Activated naive CD4-positive, alpha-beta T cell treated with anti-CD3 and anti-CD28 coated beads, Interleukin-2, amount 10 ng/mL, durations not matched to agents 7 days and 5 days (primary cell): Measurements from ENCODE around the gene A2M.
"Not testable (repeated sequence)": the region's sequence is repeated elsewhere in the genome, so short reads cannot be mapped to it uniquely, and the experiment has no call there.

Source experiments
- CTCF ChIA-PET: fragments of 350-600 bp; sonication (Branson Sonifier 250); formaldehyde crosslinking; loops from one replicate; lab custom pipeline; 2021; ENCODE audit warnings: antibody characterized with exemption; lab: Charles Lee
- DNase-seq: peaks from one replicate; pipeline ENCODE4 v3.0.0-alpha.2; 2020
- H3K27ac Mint-ChIP-seq: one replicate; pipeline ENCODE4 v1.8.0; 2021; ENCODE audit warnings: mild to moderate bottlenecking, moderate library complexity, mixed read lengths
- H3K27me3 Mint-ChIP-seq: one replicate; pipeline ENCODE4 v1.8.0; 2021; ENCODE audit warnings: mild to moderate bottlenecking, mixed read lengths
- H3K36me3 Mint-ChIP-seq: one replicate; pipeline ENCODE4 v1.8.0; 2021; ENCODE audit warnings: mixed read lengths
- H3K4me1 Mint-ChIP-seq: one replicate; pipeline ENCODE4 v1.8.0; 2021; ENCODE audit warnings: mixed read lengths
- H3K4me3 Mint-ChIP-seq: one replicate; pipeline ENCODE4 v1.8.0; 2021; ENCODE audit warnings: mild to moderate bottlenecking, moderate library complexity, mixed read lengths
- H3K9me3 Mint-ChIP-seq: one replicate; pipeline ENCODE4 v1.8.0; 2021; ENCODE audit warnings: mixed read lengths

The A2M gene

GRCh38 chr12:9115731-9116559 lies at the start of gene A2M:
Gene A2M (minus strand): TSS chr12:9115919. CDS start chr12:9115849, 70 bp downstream.
- Mint-ChIP-seq H3K9me3 (no peaks in the 10 kb centered on the region), H3K27me3 (no peaks in the 10 kb centered on the region), H3K36me3 (no peaks in the 10 kb centered on the region), H3K4me1 (peaks cover 9% of the 10 kb centered on the region), H3K27ac (no peak within 1 kb of the TSS), H3K4me3 (no peak within 1 kb of the TSS)
- DNase-seq, result no peak
- CTCF ChIA-PET, result no interaction called here

GRCh38 chr12:9163392-9163791 lies 47.7 kb upstream of the A2M start:
- H3K4me3 Mint-ChIP-seq, result no peak overlapping the region
- H3K27ac Mint-ChIP-seq, result no peak overlapping the region
- CTCF ChIA-PET, result no interaction called here
- no peaks in the 10 kb centered on the region for H3K4me1 Mint-ChIP-seq
- H3K36me3 Mint-ChIP-seq, result no peaks in the 10 kb centered on the region
- H3K9me3 Mint-ChIP-seq, result no peaks in the 10 kb centered on the region
- no peaks in the 10 kb centered on the region for H3K27me3 Mint-ChIP-seq
- DNase-seq, result no peak

GRCh38 chr12:9156119-9156518 lies 40.4 kb upstream of the A2M start:
- Mint-ChIP-seq H3K27ac (no peak overlapping the region), H3K36me3 (no peaks in the 10 kb centered on the region), H3K4me3 (no peak overlapping the region), H3K9me3 (no peaks in the 10 kb centered on the region), H3K4me1 (no peaks in the 10 kb centered on the region), H3K27me3 (no peaks in the 10 kb centered on the region)
- CTCF ChIA-PET, result no interaction called here
- no peak for DNase-seq

- Mint-ChIP-seq H3K36me3 (peaks cover 2% of the 10 kb centered on the region), H3K27me3 (no peaks in the 10 kb centered on the region), H3K27ac (no peak overlapping the region), H3K4me1 (peaks cover 8% of the 10 kb centered on the region), H3K9me3 (peaks cover 6% of the 10 kb centered on the region), H3K4me3 (no peak overlapping the region)
- DNase-seq, result no peak
- CTCF ChIA-PET, result no interaction called here
Observed at GRCh38 chr12:9149372-9149771, 33.7 kb upstream of the A2M start.

- CTCF ChIA-PET, result no interaction called here
- no peak for DNase-seq
- peaks cover 8% of the 10 kb centered on the region for H3K4me1 Mint-ChIP-seq
- no peak overlapping the region for H3K4me3 Mint-ChIP-seq
- H3K36me3 Mint-ChIP-seq, result peaks cover 2% of the 10 kb centered on the region
- peaks cover 3% of the 10 kb centered on the region for H3K27me3 Mint-ChIP-seq
- H3K27ac Mint-ChIP-seq, result no peak overlapping the region
- peaks cover 7% of the 10 kb centered on the region for H3K9me3 Mint-ChIP-seq
Observed at GRCh38 chr12:9148926-9149325, 33.2 kb upstream of the A2M start.

GRCh38 chr12:9147461-9147860 lies 31.7 kb upstream of the A2M start:
- no peak for DNase-seq
- H3K36me3 Mint-ChIP-seq, result peaks cover 2% of the 10 kb centered on the region
- H3K9me3 Mint-ChIP-seq, result peaks cover 12% of the 10 kb centered on the region
- peaks cover 5% of the 10 kb centered on the region for H3K27me3 Mint-ChIP-seq
- CTCF ChIA-PET, result no interaction called here
- peaks cover 8% of the 10 kb centered on the region for H3K4me1 Mint-ChIP-seq
- no peak overlapping the region for H3K27ac Mint-ChIP-seq
- H3K4me3 Mint-ChIP-seq, result no peak overlapping the region

GRCh38 chr12:9144730-9145106 lies 29.0 kb upstream of the A2M start:
- Mint-ChIP-seq H3K4me3 (no peak overlapping the region), H3K27me3 (peaks cover 5% of the 10 kb centered on the region), H3K4me1 (peaks cover 8% of the 10 kb centered on the region), H3K36me3 (peaks cover 2% of the 10 kb centered on the region), H3K27ac (no peak overlapping the region), H3K9me3 (peaks cover 12% of the 10 kb centered on the region)
- DNase-seq, result no peak
- CTCF ChIA-PET, result no interaction called here

GRCh38 chr12:9143929-9144729 lies 28.4 kb upstream of the A2M start:
- Mint-ChIP-seq H3K27ac (no peak overlapping the region), H3K27me3 (peaks cover 5% of the 10 kb centered on the region), H3K36me3 (peaks cover 2% of the 10 kb centered on the region), H3K4me3 (no peak overlapping the region), H3K9me3 (peaks cover 12% of the 10 kb centered on the region), H3K4me1 (peaks cover 8% of the 10 kb centered on the region)
- CTCF ChIA-PET, result no interaction called here
- no peak for DNase-seq

- H3K9me3 Mint-ChIP-seq, result peaks cover 12% of the 10 kb centered on the region
Observed at GRCh38 chr12:9143137-9143536, 27.4 kb upstream of the A2M start.

GRCh38 chr12:9139588-9140290 lies 24.0 kb upstream of the A2M start:
- H3K4me1 Mint-ChIP-seq, H3K36me3 Mint-ChIP-seq, H3K4me3 Mint-ChIP-seq, H3K27ac Mint-ChIP-seq, CTCF ChIA-PET, H3K9me3 Mint-ChIP-seq, DNase-seq, H3K27me3 Mint-ChIP-seq: not testable (repeated sequence)

More at GRCh38 chr12:9143137-9143536, 27.4 kb upstream of the A2M start:
- H3K27me3 Mint-ChIP-seq, result peaks cover 5% of the 10 kb centered on the region
- H3K27ac Mint-ChIP-seq, result no peak overlapping the region
- no peak for DNase-seq
- H3K4me1 Mint-ChIP-seq, result peaks cover 8% of the 10 kb centered on the region
- no peak overlapping the region for H3K4me3 Mint-ChIP-seq
- peaks cover 2% of the 10 kb centered on the region for H3K36me3 Mint-ChIP-seq
- CTCF ChIA-PET, result no interaction called here

- Mint-ChIP-seq H3K9me3 (no peaks in the 10 kb centered on the region), H3K4me1 (no peaks in the 10 kb centered on the region)
- CTCF ChIA-PET, result interaction anchor here (0.7 to 1.1 kb wide), 3 partner anchors 11 to 69 kb away, joined by 3 to 4 read pairs (median 3); no protein-coding TSS in a partner anchor
Observed at GRCh38 chr12:9135903-9136310, 20.2 kb upstream of the A2M start.

GRCh38 chr12:9134981-9135628 lies 19.4 kb upstream of the A2M start:
- H3K9me3 Mint-ChIP-seq, result no peaks in the 10 kb centered on the region
- H3K4me1 Mint-ChIP-seq, result no peaks in the 10 kb centered on the region
- no peaks in the 10 kb centered on the region for H3K36me3 Mint-ChIP-seq
- CTCF ChIA-PET, result interaction anchor here (0.7 to 1.1 kb wide), 3 partner anchors 11 to 70 kb away, joined by 3 to 4 read pairs (median 3); no protein-coding TSS in a partner anchor
- H3K4me3 Mint-ChIP-seq, result no peak overlapping the region
- no peak for DNase-seq
- H3K27me3 Mint-ChIP-seq, result peaks cover 4% of the 10 kb centered on the region
- no peak overlapping the region for H3K27ac Mint-ChIP-seq

More at GRCh38 chr12:9135903-9136310, 20.2 kb upstream of the A2M start:
- no peak for DNase-seq
- H3K36me3 Mint-ChIP-seq, result no peaks in the 10 kb centered on the region
- no peak overlapping the region for H3K27ac Mint-ChIP-seq
- H3K27me3 Mint-ChIP-seq, result peaks cover 4% of the 10 kb centered on the region
- H3K4me3 Mint-ChIP-seq, result no peak overlapping the region

- Mint-ChIP-seq H3K27me3 (peaks cover 4% of the 10 kb centered on the region), H3K4me3 (no peak overlapping the region), H3K36me3 (no peaks in the 10 kb centered on the region), H3K27ac (no peak overlapping the region), H3K4me1 (no peaks in the 10 kb centered on the region), H3K9me3 (no peaks in the 10 kb centered on the region)
- CTCF ChIA-PET, result no interaction called here
- no peak for DNase-seq
Observed at GRCh38 chr12:9133216-9133916, 17.6 kb upstream of the A2M start.
